ENCODE measurements around the gene BAAT. TPM values are rescaled to one million over a fixed set of nuclear protein-coding genes. Genes with fewer than 3 reads are reported as not detected.

BAAT gene
- total and polyA plus RNA-seq, 2 of the 13 experiments (the other 11 are each of a cell fraction or from before 2014, with no cell fraction given): 0.71 to 7.9 TPM

DNA sequence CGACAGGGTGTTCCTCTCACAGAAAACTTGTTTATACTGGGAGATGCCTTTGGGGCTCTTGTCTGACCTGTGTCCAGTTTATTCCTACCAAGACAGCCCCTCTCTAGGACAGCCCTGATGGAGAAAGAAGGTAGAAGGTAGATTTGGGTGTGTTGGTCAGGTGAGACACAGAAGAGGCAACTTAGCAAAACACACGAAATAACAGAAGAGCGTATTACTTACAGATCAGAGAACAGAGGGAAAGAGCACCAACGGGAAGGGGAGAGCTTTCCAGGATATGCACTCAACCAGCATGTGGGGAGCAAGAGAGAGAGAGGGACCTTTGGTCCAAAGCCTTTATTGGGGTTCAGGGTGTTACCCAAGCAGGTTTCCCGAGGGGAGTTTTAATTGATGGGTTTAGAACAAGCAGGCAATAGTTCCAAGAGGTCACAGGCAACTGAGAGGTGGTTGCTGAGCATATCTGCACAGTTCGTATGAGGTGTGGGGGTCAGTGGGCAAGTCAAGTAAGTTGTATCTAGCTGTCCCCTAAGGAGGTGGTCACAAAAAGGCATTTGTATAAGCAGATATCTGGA lies 31.8 kb downstream of the BAAT start (continued):
- TF ChIP-seq ZNF34 (CRISPR knock-in tag; IDR thresholded peaks at IDR 0.05; ENCODE audit: borderline replicate concordance) (0 out of 2 replicates have a peak, but pooled peaks have one; percentile 57), NFAT5 (CRISPR knock-in tag; IDR thresholded peaks at IDR 0.05) (0 out of 2 replicates have a peak, but pooled peaks have one; percentile 51), KLF13 (CRISPR knock-in tag; IDR thresholded peaks at IDR 0.05) (no peak), ZNF232 (CRISPR knock-in tag; IDR thresholded peaks at IDR 0.05; ENCODE audit: borderline replicate concordance) (0 out of 2 replicates have a peak, but pooled peaks have one; percentile 46), POGZ (CRISPR knock-in tag; IDR thresholded peaks at IDR 0.05) (peak; percentile 40; the same call in 1 of the 2 replicates), ZFP36L1 (CRISPR knock-in tag; IDR thresholded peaks at IDR 0.05) (0 out of 2 replicates have a peak, but pooled peaks have one; percentile 33), FOSL1 (CRISPR knock-in tag; IDR thresholded peaks at IDR 0.05; ENCODE audit: borderline replicate concordance) (0 out of 2 replicates have a peak, but pooled peaks have one; percentile 13), ZSCAN12 (CRISPR knock-in tag; IDR thresholded peaks at IDR 0.05) (0 out of 2 replicates have a peak, but pooled peaks have one; percentile 40), BRD4 (CRISPR knock-in tag; IDR thresholded peaks at IDR 0.05) (no peak; the same call in 1 of the 2 replicates), MTF1 (CRISPR knock-in tag; IDR thresholded peaks at IDR 0.05) (peak; percentile 55; the same call in 1 of the 2 replicates), ZNF274 (CRISPR knock-in tag; IDR thresholded peaks at IDR 0.05) (0 out of 2 replicates have a peak, but pooled peaks have one; percentile 40), ZNF317 (CRISPR knock-in tag; IDR thresholded peaks at IDR 0.05) (0 out of 2 replicates have a peak, but pooled peaks have one; percentile 25), GABPA (IDR thresholded peaks at IDR 0.05; ENCODE audit: low read depth, low read length) (no peak), GABPA (CRISPR knock-in tag; IDR thresholded peaks at IDR 0.05; ENCODE audit: low read depth) (no peak), ZBTB7A (CRISPR knock-in tag; IDR thresholded peaks at IDR 0.05) (no peak), ZNF230 (CRISPR knock-in tag; IDR thresholded peaks at IDR 0.05) (peak; percentile 40; the same call in 1 of the 2 replicates), ZNF564 (CRISPR knock-in tag; IDR thresholded peaks at IDR 0.05) (no peak), ZBTB38 (CRISPR knock-in tag; IDR thresholded peaks at IDR 0.05) (peak; percentile 77), MED1 (CRISPR knock-in tag; IDR thresholded peaks at IDR 0.05) (0 out of 2 replicates have a peak, but pooled peaks have one; percentile 16)
- TF ChIP-seq, protein P1, sequence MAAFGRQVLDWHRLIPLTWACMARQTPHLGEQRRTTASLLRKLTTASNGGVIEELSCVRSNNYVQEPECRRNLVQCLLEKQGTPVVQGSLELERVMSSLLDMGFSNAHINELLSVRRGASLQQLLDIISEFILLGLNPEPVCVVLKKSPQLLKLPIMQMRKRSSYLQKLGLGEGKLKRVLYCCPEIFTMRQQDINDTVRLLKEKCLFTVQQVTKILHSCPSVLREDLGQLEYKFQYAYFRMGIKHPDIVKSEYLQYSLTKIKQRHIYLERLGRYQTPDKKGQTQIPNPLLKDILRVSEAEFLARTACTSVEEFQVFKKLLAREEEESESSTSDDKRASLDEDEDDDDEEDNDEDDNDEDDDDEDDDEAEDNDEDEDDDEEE (CRISPR knock-in tag; IDR thresholded peaks at IDR 0.05): 0 out of 2 replicates have a peak, but pooled peaks have one; percentile 71

All from HepG2 (cell line).